MM.1S (cell line): ENCODE data around the gene PLIN1.

Experiments used
- DNase-seq: peaks from one replicate; pipeline ENCODE4 v3.0.0-alpha.2; 2015
- H2AFZ ChIP-seq: fragments of 300-600 bp; sonication (generic); 2 replicates; pipeline ENCODE4 v1.6.0; 2016; ENCODE audit warnings: antibody characterized with exemption, low read length
- H3F3A ChIP-seq: fragments of 300-600 bp; sonication (generic); 2 replicates; pipeline ENCODE4 v1.6.1; 2016; ENCODE audit warnings: mild to moderate bottlenecking, antibody characterized with exemption, low read length, moderate library complexity, mixed read lengths; ENCODE audit not compliant: insufficient read depth
- H3K27ac ChIP-seq: fragments of 300-600 bp; sonication (generic); 2 replicates; pipeline ENCODE4 v1.5.1; 2016; ENCODE audit warnings: mild to moderate bottlenecking, low read length
- H3K27me3 ChIP-seq: fragments of 300-600 bp; sonication (generic); replicated peaks from 2 replicates; pipeline ENCODE4 v1.6.0; 2016; ENCODE audit warnings: low read length; ENCODE audit not compliant: insufficient read depth
- H3K36me3 ChIP-seq: fragments of 300-600 bp; sonication (generic); replicated peaks from 2 replicates; pipeline ENCODE4 v1.6.1; 2016; ENCODE audit warnings: mild to moderate bottlenecking, low read length, mixed read lengths; ENCODE audit not compliant: insufficient read depth
- H3K4me1 ChIP-seq: fragments of 300-600 bp; sonication (generic); 2 replicates; pipeline ENCODE4 v1.6.1; 2016; ENCODE audit warnings: low read length, mixed read lengths
- H3K4me2 ChIP-seq: fragments of 300-600 bp; sonication (generic); 2 replicates; pipeline ENCODE4 v1.6.0; 2016; ENCODE audit warnings: low read depth, low read length
- H3K4me3 ChIP-seq: fragments of 300-600 bp; sonication (generic); 2 replicates; pipeline ENCODE4 v1.5.1; 2016; ENCODE audit warnings: low read length, mixed read lengths
- H3K79me2 ChIP-seq: fragments of 300-600 bp; sonication (generic); 2 replicates; pipeline ENCODE4 v1.6.1; 2016; ENCODE audit warnings: mixed run types, low read length, mixed read lengths
- H3K9ac ChIP-seq: fragments of 300-600 bp; sonication (generic); 2 replicates; pipeline ENCODE4 v1.6.1; 2016; ENCODE audit warnings: low read length, mixed read lengths
- H3K9me2 ChIP-seq: fragments of 300-600 bp; sonication (generic); replicated peaks from 2 replicates; pipeline ENCODE4 v1.6.1; 2016; ENCODE audit warnings: mild to moderate bottlenecking, low read length, mixed read lengths; ENCODE audit not compliant: insufficient read depth
- H3K9me3 ChIP-seq: fragments of 300-600 bp; sonication (generic); replicated peaks from 2 replicates; pipeline ENCODE4 v1.6.1; 2016; ENCODE audit warnings: mild to moderate bottlenecking, low read length, mixed read lengths; ENCODE audit not compliant: insufficient read depth
- H4K20me1 ChIP-seq: fragments of 300-600 bp; sonication (generic); 2 replicates; pipeline ENCODE4 v1.6.1; 2016; ENCODE audit warnings: mild to moderate bottlenecking, low read length, moderate library complexity, mixed read lengths; ENCODE audit not compliant: insufficient read depth
- EZH2 ChIP-seq: fragments of 300-600 bp; sonication (generic); optimal IDR thresholded peaks from 2 replicates; pipeline ENCODE3; 2017; ENCODE audit warnings: low read depth, mild to moderate bottlenecking, antibody characterized with exemption, low read length, mixed read lengths
- EZH2phosphoT487 ChIP-seq: fragments of 300-600 bp; sonication (generic); IDR thresholded peaks from 2 replicates; pipeline ENCODE4 v1.6.1; 2018; ENCODE audit warnings: antibody characterized with exemption, low read length
- TF ChIP-seq, protein P1 (sequence below): fragments of 300-600 bp; sonication (generic); IDR thresholded peaks from 2 replicates; pipeline ENCODE4 v1.5.1; 2016; ENCODE audit warnings: antibody characterized with exemption, low read length, mixed read lengths

PLIN1 gene

DNA sequence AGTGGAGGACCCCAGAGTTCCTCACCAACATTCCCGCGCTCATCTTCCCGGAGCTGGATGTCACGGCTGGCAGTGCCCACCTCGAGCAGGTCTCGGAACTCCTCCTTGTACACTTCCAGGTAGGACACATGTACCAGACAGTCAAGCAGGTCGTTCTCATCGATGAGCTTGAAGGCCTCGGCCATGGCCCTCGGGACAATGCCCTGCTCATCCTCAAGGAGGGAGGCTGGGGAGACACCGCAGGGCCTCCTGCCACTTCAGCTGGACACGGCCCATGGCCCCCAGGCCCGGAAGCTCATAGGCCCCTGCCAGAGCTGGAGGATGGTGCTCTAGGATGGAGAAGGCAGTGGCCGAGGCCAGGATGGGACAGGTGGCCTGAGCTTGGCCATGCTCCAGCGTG lies 29.5 kb downstream of the PLIN1 start:
- H4K20me1 ChIP-seq, result no peaks in the 10 kb centered on the region
- no peaks in the 10 kb centered on the region for H3K9me3 ChIP-seq
- H3K4me2 ChIP-seq, result no peak overlapping the region
- H3K4me3 ChIP-seq, result no peak overlapping the region
- peaks cover 3% of the 10 kb centered on the region; the same call in 1 of the 2 replicates for H3K4me1 ChIP-seq
- DNase-seq, result no peak
- no peak overlapping the region for H3K9ac ChIP-seq
- H3K36me3 ChIP-seq, result no peaks in the 10 kb centered on the region
- TF ChIP-seq EZH2 (no peak), EZH2phosphoT487 (no peak)
- TF ChIP-seq, protein P1, sequence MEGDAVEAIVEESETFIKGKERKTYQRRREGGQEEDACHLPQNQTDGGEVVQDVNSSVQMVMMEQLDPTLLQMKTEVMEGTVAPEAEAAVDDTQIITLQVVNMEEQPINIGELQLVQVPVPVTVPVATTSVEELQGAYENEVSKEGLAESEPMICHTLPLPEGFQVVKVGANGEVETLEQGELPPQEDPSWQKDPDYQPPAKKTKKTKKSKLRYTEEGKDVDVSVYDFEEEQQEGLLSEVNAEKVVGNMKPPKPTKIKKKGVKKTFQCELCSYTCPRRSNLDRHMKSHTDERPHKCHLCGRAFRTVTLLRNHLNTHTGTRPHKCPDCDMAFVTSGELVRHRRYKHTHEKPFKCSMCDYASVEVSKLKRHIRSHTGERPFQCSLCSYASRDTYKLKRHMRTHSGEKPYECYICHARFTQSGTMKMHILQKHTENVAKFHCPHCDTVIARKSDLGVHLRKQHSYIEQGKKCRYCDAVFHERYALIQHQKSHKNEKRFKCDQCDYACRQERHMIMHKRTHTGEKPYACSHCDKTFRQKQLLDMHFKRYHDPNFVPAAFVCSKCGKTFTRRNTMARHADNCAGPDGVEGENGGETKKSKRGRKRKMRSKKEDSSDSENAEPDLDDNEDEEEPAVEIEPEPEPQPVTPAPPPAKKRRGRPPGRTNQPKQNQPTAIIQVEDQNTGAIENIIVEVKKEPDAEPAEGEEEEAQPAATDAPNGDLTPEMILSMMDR, result no peak
- H3K9me2 ChIP-seq, result no peaks in the 10 kb centered on the region
- H2AFZ ChIP-seq, result no peak overlapping the region
- no peaks in the 10 kb centered on the region for H3K27me3 ChIP-seq
- H3K27ac ChIP-seq, result no peak overlapping the region
- no peaks in the 10 kb centered on the region for H3F3A ChIP-seq
- no peaks in the 10 kb centered on the region for H3K79me2 ChIP-seq

DNA sequence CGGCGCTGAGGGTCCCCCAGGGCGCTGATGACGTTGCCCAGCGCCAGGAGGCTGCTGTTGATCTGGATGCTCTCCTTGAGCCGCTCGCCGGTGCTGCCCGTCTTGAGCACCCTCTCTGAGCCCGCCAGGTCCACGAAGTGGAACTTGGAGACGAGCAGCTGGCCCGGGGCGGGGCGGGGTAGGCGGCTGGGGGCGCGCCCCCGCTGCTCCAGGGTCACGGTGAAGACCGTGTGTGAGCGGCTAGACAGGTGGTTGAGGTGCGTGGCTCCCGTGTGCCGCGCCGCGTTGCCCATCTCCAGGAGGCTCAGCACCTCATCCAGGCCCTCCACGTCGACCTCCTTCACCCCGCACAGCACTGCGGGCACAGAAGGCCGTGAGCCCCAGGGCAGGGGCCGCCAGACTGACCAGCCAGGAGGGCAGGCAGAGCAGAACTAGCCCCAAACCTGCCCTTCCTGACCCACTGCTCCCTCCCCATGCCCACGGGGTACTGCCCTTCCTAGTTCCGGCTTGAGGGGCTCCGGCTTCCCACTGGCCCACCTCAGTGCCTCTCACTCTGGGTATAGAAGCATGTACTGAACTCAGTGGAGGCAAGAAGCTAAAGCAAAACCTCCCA lies 30.0 kb downstream of the PLIN1 start:
- H3K9ac ChIP-seq, result no peak overlapping the region
- no peaks in the 10 kb centered on the region for H3K27me3 ChIP-seq
- no peaks in the 10 kb centered on the region for H3K9me3 ChIP-seq
- H3K9me2 ChIP-seq, result no peaks in the 10 kb centered on the region
- no peaks in the 10 kb centered on the region for H4K20me1 ChIP-seq
- H3F3A ChIP-seq, result no peaks in the 10 kb centered on the region
- H3K36me3 ChIP-seq, result no peaks in the 10 kb centered on the region
- TF ChIP-seq EZH2, result no peak
- TF ChIP-seq, protein P1, result no peak
- no peak for TF ChIP-seq EZH2phosphoT487
- H3K79me2 ChIP-seq, result no peaks in the 10 kb centered on the region
- no peak for DNase-seq
- H2AFZ ChIP-seq, result no peak overlapping the region
- no peak overlapping the region for H3K27ac ChIP-seq
- H3K4me3 ChIP-seq, result no peak overlapping the region
- peaks cover 3% of the 10 kb centered on the region; the same call in 1 of the 2 replicates for H3K4me1 ChIP-seq
- H3K4me2 ChIP-seq, result no peak overlapping the region

DNA sequence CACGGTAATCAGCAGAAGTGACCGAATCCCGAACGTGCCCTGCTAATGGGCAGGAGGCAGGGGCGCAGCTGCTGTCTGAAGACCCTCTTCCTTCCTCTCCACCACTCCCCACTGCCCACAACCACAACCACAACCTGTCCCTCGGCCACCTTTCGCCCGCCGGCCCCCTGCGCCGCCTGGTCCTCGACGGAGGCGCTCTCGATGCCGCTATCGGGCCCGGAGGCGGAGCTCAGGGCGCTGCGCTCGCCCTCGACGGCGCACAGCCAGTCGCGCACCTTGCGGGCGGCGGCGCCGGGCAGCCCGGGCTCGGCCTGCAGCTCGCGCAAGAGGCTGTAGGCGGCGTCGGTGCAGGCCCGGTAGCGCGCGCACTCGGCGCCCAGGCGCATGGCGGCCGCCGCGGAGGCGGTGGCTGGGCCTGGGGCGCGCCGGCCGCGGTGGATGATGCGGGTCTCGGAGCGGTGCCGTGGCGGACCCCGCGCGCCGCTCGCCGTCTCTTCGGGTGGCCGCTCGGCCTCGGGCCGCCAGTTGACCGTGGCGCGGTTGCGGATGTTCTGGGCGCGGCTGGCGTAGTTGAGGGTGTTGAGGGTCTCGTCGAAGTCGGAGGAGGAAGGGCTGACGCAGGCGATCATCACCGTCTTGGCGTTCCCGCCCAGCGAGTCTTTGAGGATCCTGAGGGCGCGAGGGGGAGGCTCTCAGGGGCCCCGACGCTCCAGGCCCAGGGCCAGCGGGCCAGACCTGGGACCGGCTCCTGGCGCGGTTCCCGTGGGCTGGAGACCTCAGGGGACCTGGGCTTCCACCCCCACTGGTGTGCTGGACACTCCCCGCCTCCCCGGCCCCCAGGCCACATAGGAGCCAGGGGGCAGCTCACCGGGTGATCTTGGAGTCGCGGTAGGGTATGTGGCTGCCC lies 30.8 kb downstream of the PLIN1 start:
- Histone ChIP-seq H3K4me2 (no peak overlapping the region), H3K36me3 (no peaks in the 10 kb centered on the region), H3K27ac (no peak overlapping the region), H3K79me2 (no peaks in the 10 kb centered on the region), H3K9me2 (no peaks in the 10 kb centered on the region), H3K9me3 (no peaks in the 10 kb centered on the region), H3K9ac (no peak overlapping the region), H2AFZ (no peak overlapping the region), H3K4me1 (peaks cover 3% of the 10 kb centered on the region; the same call in 1 of the 2 replicates), H3K4me3 (no peak overlapping the region), H3K27me3 (no peaks in the 10 kb centered on the region), H4K20me1 (no peaks in the 10 kb centered on the region), H3F3A (no peaks in the 10 kb centered on the region)
- TF ChIP-seq, protein P1, result no peak
- TF ChIP-seq EZH2phosphoT487 (no peak), EZH2 (no peak)
- no peak for DNase-seq
